KMS-11 (cell line): ENCODE results near the gene TMPRSS15.

Experiments
- H2AFZ ChIP-seq: fragments of 200-600 bp; sonication (generic); 2 replicates; pipeline ENCODE4 v1.6.1; 2016; ENCODE audit warnings: antibody characterized with exemption, mixed run types, low read depth
- H3K27ac ChIP-seq: fragments of 200-600 bp; sonication (generic); 2 replicates; pipeline ENCODE4 v1.6.1; 2016; ENCODE audit warnings: mild to moderate bottlenecking, mixed run types
- H3K27me3 ChIP-seq: fragments of 200-600 bp; sonication (generic); 2 replicates; pipeline ENCODE4 v1.6.1; 2017; ENCODE audit warnings: mild to moderate bottlenecking, low read depth, mixed run types, moderate library complexity; ENCODE audit not compliant: insufficient read depth
- H3K36me3 ChIP-seq: fragments of 200-600 bp; sonication (generic); 2 replicates; pipeline ENCODE4 v1.6.1; 2017; ENCODE audit warnings: mild to moderate bottlenecking, mixed run types; ENCODE audit not compliant: insufficient read depth
- H3K4me1 ChIP-seq: fragments of 200-600 bp; sonication (generic); 2 replicates; pipeline ENCODE4 v1.6.1; 2016; ENCODE audit warnings: mild to moderate bottlenecking, low read depth, mixed run types; ENCODE audit not compliant: poor library complexity, severe bottlenecking
- H3K4me2 ChIP-seq: fragments of 200-600 bp; sonication (generic); 2 replicates; pipeline ENCODE4 v1.7.0; 2016; ENCODE audit warnings: mild to moderate bottlenecking, mixed run types
- H3K4me3 ChIP-seq: fragments of 200-600 bp; sonication (generic); IDR thresholded peaks from 2 replicates; pipeline ENCODE4 v1.6.1; 2017; ENCODE audit warnings: low read depth, low read length, mixed read lengths; ENCODE audit not compliant: insufficient read depth
- H3K79me2 ChIP-seq: fragments of 200-600 bp; sonication (generic); 2 replicates; pipeline ENCODE4 v1.6.1; 2016; ENCODE audit warnings: low read depth, mixed run types; ENCODE audit not compliant: insufficient read depth
- H3K9ac ChIP-seq: fragments of 200-600 bp; sonication (generic); 2 replicates; pipeline ENCODE4 v1.6.1; 2016; ENCODE audit warnings: mild to moderate bottlenecking, mixed run types
- H4K20me1 ChIP-seq: fragments of 200-600 bp; sonication (generic); 2 replicates; pipeline ENCODE4 v1.6.1; 2016; ENCODE audit warnings: mild to moderate bottlenecking, mixed run types; ENCODE audit not compliant: insufficient read depth
- TF ChIP-seq, protein P1 (sequence below): fragments of 200-600 bp; sonication (generic); conservative IDR thresholded peaks from 2 replicates; pipeline ENCODE4 v1.6.1; 2017; ENCODE audit warnings: low read depth, mild to moderate bottlenecking, antibody characterized with exemption, low read length, moderate library complexity, mixed read lengths

Gene TMPRSS15

GRCh38 chr21:18245464-18245967 is 158.1 kb downstream of the TMPRSS15 start:
- H3K27ac ChIP-seq, result no peak overlapping the region
- no peak overlapping the region for H2AFZ ChIP-seq
- H4K20me1 ChIP-seq, result no peaks in the 10 kb centered on the region
- no peaks in the 10 kb centered on the region for H3K79me2 ChIP-seq
- peaks cover 15% of the 10 kb centered on the region for H3K4me1 ChIP-seq
- no peaks in the 10 kb centered on the region for H3K27me3 ChIP-seq
- H3K36me3 ChIP-seq, result no peaks in the 10 kb centered on the region
- no peak overlapping the region for H3K4me2 ChIP-seq
- TF ChIP-seq, protein P1, sequence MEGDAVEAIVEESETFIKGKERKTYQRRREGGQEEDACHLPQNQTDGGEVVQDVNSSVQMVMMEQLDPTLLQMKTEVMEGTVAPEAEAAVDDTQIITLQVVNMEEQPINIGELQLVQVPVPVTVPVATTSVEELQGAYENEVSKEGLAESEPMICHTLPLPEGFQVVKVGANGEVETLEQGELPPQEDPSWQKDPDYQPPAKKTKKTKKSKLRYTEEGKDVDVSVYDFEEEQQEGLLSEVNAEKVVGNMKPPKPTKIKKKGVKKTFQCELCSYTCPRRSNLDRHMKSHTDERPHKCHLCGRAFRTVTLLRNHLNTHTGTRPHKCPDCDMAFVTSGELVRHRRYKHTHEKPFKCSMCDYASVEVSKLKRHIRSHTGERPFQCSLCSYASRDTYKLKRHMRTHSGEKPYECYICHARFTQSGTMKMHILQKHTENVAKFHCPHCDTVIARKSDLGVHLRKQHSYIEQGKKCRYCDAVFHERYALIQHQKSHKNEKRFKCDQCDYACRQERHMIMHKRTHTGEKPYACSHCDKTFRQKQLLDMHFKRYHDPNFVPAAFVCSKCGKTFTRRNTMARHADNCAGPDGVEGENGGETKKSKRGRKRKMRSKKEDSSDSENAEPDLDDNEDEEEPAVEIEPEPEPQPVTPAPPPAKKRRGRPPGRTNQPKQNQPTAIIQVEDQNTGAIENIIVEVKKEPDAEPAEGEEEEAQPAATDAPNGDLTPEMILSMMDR, result no peak
- no peak overlapping the region for H3K4me3 ChIP-seq
- H3K9ac ChIP-seq, result no peak overlapping the region

GRCh38 chr21:18244671-18245463 is 158.7 kb downstream of the TMPRSS15 start, which contains the start of gene CHODL:
Gene CHODL (plus strand): TSS chr21:18244833. CDS start chr21:18245224, 391 bp downstream.
- Histone ChIP-seq H3K9ac (no peak within 1 kb of the TSS), H3K27me3 (no peaks in the 10 kb centered on the region), H3K4me2 (no peak within 1 kb of the TSS), H3K27ac (no peak within 1 kb of the TSS), H3K79me2 (no peaks in the 10 kb centered on the region), H3K4me1 (peaks cover 9% of the 10 kb centered on the region), H3K36me3 (no peaks in the 10 kb centered on the region), H4K20me1 (no peaks in the 10 kb centered on the region), H2AFZ (no peak within 1 kb of the TSS), H3K4me3 (no peak within 1 kb of the TSS)
- TF ChIP-seq, protein P1, result no peak

DNA sequence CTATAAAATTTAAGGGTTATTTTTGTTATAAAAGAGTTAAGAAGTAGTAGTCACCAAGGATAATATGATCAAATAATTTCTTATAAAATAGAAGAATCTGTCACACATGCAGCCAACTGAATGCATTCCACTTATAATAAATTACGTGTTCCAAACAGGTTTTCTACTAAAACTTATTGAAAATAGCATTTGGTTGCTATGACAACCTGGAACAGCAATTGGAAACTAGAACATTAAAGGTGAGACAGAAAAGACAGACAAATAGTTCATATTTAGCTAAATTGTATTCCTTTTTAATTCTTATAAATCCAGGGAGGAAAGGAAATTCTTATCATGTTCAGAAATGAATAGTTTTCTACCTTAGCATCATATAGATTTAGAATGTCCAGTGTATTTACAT is 168.0 kb downstream of the TMPRSS15 start:
- TF ChIP-seq, protein P1, result no peak
- no peaks in the 10 kb centered on the region for H3K27me3 ChIP-seq
- no peak overlapping the region for H2AFZ ChIP-seq
- H3K4me1 ChIP-seq, result no peaks in the 10 kb centered on the region
- no peaks in the 10 kb centered on the region for H4K20me1 ChIP-seq
- H3K36me3 ChIP-seq, result no peaks in the 10 kb centered on the region
- H3K4me3 ChIP-seq, result no peak overlapping the region
- H3K9ac ChIP-seq, result no peak overlapping the region
- no peaks in the 10 kb centered on the region for H3K79me2 ChIP-seq
- no peak overlapping the region for H3K27ac ChIP-seq
- no peak overlapping the region for H3K4me2 ChIP-seq

- no peak overlapping the region for H3K4me3 ChIP-seq
- no peaks in the 10 kb centered on the region for H3K36me3 ChIP-seq
- no peaks in the 10 kb centered on the region for H3K27me3 ChIP-seq
- no peaks in the 10 kb centered on the region for H3K4me1 ChIP-seq
- no peak overlapping the region for H2AFZ ChIP-seq
- TF ChIP-seq, protein P1, result no peak
- no peak overlapping the region for H3K9ac ChIP-seq
- no peak overlapping the region for H3K27ac ChIP-seq
- no peak overlapping the region for H3K4me2 ChIP-seq
- H4K20me1 ChIP-seq, result no peaks in the 10 kb centered on the region
- no peaks in the 10 kb centered on the region for H3K79me2 ChIP-seq
Measured at GRCh38 chr21:18228060-18228739, 175.4 kb downstream of the TMPRSS15 start.
